DOHH2 (cell line): ENCODE results near the gene RBM44.

Experiments
- CTCF ChIP-seq: fragments of 200-600 bp; sonication (generic); IDR thresholded peaks from one replicate; pipeline ENCODE4 v1.5.1; 2014; ENCODE audit warnings: antibody characterized with exemption, mild to moderate bottlenecking, low read depth, low read length; ENCODE audit not compliant: poor library complexity, severe bottlenecking
- EZH2phosphoT487 ChIP-seq: fragments of 200-600 bp; sonication (generic); IDR thresholded peaks from 2 replicates; pipeline ENCODE4 v1.6.1; 2017; ENCODE audit warnings: borderline replicate concordance, mild to moderate bottlenecking, antibody characterized with exemption, low read length, moderate library complexity, mixed read lengths

GRCh38 chr2:237786936-237787335 is 11.6 kb upstream of the RBM44 start:
- TF ChIP-seq CTCF: no peak
- no peak for TF ChIP-seq EZH2phosphoT487
